ENCODE results near the gene IRF3.
"Not testable (repeated sequence)": the region's sequence is repeated elsewhere in the genome, so short reads cannot be mapped to it uniquely, and the experiment has no call there.

Gene IRF3

GRCh38 chr19:49635530-49636232 lies 30.0 kb downstream of the IRF3 start:
- no peak overlapping the region for H3K4me3 ChIP-seq (ENCODE audit: control insufficient read depth, low read depth, low read length)
- peak; percentile 20 for DNase-seq (ENCODE audit: low read depth)
- TF ChIP-seq CTCF (conservative IDR thresholded peaks at IDR 0.05; ENCODE audit: control insufficient read depth, insufficient read depth, low read depth, low read length): no peak

GRCh38 chr19:49633273-49633672 lies 32.4 kb downstream of the IRF3 start:
- not testable (repeated sequence) for H3K4me3 ChIP-seq (ENCODE audit: control insufficient read depth, low read depth, low read length); DNase-seq (ENCODE audit: low read depth)

- no peak for TF ChIP-seq CTCF (conservative IDR thresholded peaks at IDR 0.05; ENCODE audit: control insufficient read depth, insufficient read depth, low read depth, low read length)
- DNase-seq (ENCODE audit: low read depth): no peak
- H3K4me3 ChIP-seq (ENCODE audit: control insufficient read depth, low read depth, low read length): no peak overlapping the region
These were observed 33.1 kb downstream of the IRF3 start for GRCh38 chr19:49632576-49632975.

- no peak for DNase-seq (ENCODE audit: low read depth)
- no peak overlapping the region for H3K4me3 ChIP-seq (ENCODE audit: control insufficient read depth, low read depth, low read length)
- TF ChIP-seq CTCF (conservative IDR thresholded peaks at IDR 0.05; ENCODE audit: control insufficient read depth, insufficient read depth, low read depth, low read length): no peak
These were observed 34.0 kb downstream of the IRF3 start for GRCh38 chr19:49631610-49632192.

GRCh38 chr19:49631014-49631588 lies 34.6 kb downstream of the IRF3 start:
- H3K4me3 ChIP-seq (ENCODE audit: control insufficient read depth, low read depth, low read length): no peak overlapping the region
- DNase-seq (ENCODE audit: low read depth): no peak
- TF ChIP-seq CTCF (conservative IDR thresholded peaks at IDR 0.05; ENCODE audit: control insufficient read depth, insufficient read depth, low read depth, low read length): no peak

- no peak for DNase-seq (ENCODE audit: low read depth)
- no peak overlapping the region for H3K4me3 ChIP-seq (ENCODE audit: control insufficient read depth, low read depth, low read length)
- no peak for TF ChIP-seq CTCF (conservative IDR thresholded peaks at IDR 0.05; ENCODE audit: control insufficient read depth, insufficient read depth, low read depth, low read length)
These were observed 36.0 kb downstream of the IRF3 start for GRCh38 chr19:49629659-49630058.

- no peak for DNase-seq (ENCODE audit: low read depth)
- no peak overlapping the region for H3K4me3 ChIP-seq (ENCODE audit: control insufficient read depth, low read depth, low read length)
- no peak for TF ChIP-seq CTCF (conservative IDR thresholded peaks at IDR 0.05; ENCODE audit: control insufficient read depth, insufficient read depth, low read depth, low read length)
These were observed 39.4 kb downstream of the IRF3 start for GRCh38 chr19:49626226-49626625.
